Measurements from ENCODE around the gene DCST2. TPM values are rescaled to one million over a fixed set of nuclear protein-coding genes. Genes with fewer than 3 reads are reported as not detected.
A peak's percentile ranks its signal among the peaks of the same experiment; 100 is the strongest.
"Not testable (repeated sequence)": the region's sequence is repeated elsewhere in the genome, so short reads cannot be mapped to it uniquely, and the experiment has no call there.

DCST2 gene
- total RNA-seq, 1 experiment from 2014 or later: not detected

DNA sequence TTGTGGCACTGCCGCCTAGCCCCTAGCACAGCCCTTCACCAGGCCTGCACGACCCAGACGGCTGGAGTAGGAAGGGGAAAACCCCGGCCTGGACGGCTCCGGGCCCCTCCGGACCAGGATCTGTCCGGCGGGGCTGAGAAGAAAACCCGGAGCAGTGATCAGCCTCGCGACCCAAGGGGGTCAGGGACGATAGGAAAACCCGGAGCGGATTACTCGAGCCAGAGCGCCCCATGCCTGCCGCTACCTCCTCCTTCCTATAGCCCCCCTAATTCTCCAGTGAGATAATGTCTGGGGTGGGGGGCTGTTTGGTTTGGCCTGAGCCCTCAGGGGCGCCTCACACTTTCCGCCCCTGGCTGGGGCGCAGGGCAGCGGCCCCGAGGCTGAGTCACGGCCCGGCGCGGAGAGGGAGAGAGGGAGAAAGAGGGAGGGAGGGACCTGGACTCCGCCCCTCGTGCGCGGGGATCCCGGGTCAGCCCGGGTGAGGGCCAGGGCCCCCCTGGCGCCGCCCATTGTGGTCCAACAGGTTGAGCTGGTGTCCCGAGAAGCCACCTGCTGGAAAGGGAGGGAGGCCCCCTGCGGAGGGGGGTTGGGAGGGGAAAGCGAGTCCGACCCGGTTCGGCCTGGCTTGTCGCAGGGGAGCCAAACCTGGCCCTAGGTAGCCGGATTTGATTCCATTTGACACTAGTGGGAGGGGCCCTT lies 32.7 kb downstream of the DCST2 start:
- Histone ChIP-seq H3K9me3 (no peaks in the 10 kb centered on the region; the same call in 1 of the 2 replicates), H3K27me3 (no peaks in the 10 kb centered on the region), H3K36me3 (peaks cover 21% of the 10 kb centered on the region), H3K4me3 (peak overlapping the region; percentile 77)
- peak; percentile 97 for DNase-seq

- DNase-seq: no peak
- Histone ChIP-seq H3K36me3 (peaks cover 19% of the 10 kb centered on the region), H3K9me3 (no peaks in the 10 kb centered on the region; the same call in 1 of the 2 replicates), H3K27me3 (no peaks in the 10 kb centered on the region), H3K4me3 (peak overlapping the region; percentile 77)
These were observed 33.2 kb downstream of the DCST2 start for GRCh38 chr1:155000411-155000725.

DNA sequence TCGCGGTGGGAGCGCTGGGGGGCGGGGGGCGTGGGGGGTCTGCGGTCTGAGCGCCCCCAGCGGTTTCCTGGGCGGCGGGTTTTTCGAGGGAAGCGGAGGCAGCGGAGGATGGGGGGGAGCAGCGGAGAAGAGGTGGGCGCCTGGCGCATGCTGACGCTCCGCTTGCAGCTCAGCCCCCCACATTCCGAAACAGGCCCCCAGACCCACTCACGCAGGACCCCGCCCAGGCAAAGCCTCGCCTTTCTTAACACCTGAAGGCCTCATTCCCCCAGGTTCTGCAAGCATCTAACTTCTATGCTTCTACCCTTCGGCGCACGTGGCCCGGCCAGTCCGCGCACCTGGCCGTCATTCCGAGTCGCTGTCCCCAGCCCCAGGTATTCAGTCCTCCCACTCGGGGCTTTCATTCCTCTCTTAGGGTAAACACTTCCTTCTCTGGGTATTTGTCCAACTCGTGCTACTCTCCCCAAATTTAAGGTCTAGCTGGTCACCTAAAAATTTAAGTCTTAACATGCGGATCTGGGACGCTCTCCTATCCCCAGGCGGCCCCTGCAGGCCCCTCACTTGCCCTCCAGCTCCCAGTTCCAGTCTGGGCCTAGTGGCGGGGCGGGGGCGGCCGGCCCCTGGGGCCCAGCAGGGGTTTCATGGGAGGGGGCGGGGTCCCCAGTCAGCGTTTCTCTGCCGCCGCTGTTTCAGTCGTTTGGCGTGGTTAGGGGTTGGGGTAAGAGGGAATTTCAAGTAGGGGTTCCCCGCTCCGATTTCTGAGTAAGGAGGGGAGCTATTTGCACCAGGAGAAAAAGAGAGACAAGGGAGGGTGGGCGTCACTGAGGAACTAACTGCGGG lies 33.8 kb downstream of the DCST2 start:
- Histone ChIP-seq H3K27me3 (no peaks in the 10 kb centered on the region), H3K4me3 (peak overlapping the region; percentile 77), H3K9me3 (no peaks in the 10 kb centered on the region; the same call in 1 of the 2 replicates), H3K36me3 (peaks cover 18% of the 10 kb centered on the region)
- peak; percentile 40 for DNase-seq

GRCh38 chr1:154998818-154999570 lies 34.6 kb downstream of the DCST2 start:
- Histone ChIP-seq H3K4me3 (no peak overlapping the region), H3K36me3 (peaks cover 10% of the 10 kb centered on the region), H3K27me3 (no peaks in the 10 kb centered on the region), H3K9me3 (no peaks in the 10 kb centered on the region; the same call in 1 of the 2 replicates)
- DNase-seq: peak; percentile 67

GRCh38 chr1:154998201-154998780 lies 35.3 kb downstream of the DCST2 start:
- Histone ChIP-seq H3K9me3 (no peaks in the 10 kb centered on the region; the same call in 1 of the 2 replicates), H3K27me3 (no peaks in the 10 kb centered on the region), H3K4me3 (no peak overlapping the region), H3K36me3 (peaks cover 6% of the 10 kb centered on the region)
- DNase-seq: no peak

DNA sequence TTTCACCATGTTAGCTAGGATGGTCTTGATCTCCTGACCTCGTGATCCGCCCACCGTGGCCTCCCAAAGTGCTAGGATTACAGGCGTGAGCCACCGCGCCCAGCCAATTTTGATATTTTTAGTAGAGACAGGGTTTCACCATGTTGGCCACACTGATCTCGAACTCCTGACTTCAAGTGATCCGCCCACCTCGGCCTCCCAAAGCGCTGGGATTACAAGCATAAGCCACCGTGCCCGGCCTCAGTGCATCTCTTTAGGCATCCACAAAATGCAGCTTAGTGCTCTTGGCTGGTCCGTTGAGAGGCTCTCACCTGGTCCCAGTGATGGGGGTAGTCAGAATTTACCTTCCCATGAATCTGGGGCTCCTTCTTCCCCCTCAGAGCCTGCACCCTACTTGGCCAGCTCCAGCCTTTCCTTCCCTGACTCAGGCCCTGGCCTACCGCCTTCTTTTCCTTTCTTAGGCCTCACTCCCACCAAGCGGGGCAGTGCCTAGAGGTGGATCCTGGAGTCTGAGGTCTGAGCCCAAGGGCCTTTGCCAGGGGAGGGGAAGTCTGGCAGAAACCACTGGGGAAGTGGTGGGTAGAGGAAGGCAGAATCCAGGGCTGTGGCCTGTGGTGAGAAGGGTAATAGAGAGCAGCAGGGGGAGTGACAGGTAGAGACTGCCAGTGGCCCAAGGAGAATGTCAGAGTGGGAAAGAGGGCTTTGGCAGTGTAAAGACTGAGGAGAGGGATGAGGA lies 36.4 kb downstream of the DCST2 start:
- no peak overlapping the region for H3K4me3 ChIP-seq
- no peaks in the 10 kb centered on the region for H3K36me3 ChIP-seq
- no peaks in the 10 kb centered on the region for H3K27me3 ChIP-seq
- no peak for DNase-seq
- no peaks in the 10 kb centered on the region for H3K9me3 ChIP-seq

DNA sequence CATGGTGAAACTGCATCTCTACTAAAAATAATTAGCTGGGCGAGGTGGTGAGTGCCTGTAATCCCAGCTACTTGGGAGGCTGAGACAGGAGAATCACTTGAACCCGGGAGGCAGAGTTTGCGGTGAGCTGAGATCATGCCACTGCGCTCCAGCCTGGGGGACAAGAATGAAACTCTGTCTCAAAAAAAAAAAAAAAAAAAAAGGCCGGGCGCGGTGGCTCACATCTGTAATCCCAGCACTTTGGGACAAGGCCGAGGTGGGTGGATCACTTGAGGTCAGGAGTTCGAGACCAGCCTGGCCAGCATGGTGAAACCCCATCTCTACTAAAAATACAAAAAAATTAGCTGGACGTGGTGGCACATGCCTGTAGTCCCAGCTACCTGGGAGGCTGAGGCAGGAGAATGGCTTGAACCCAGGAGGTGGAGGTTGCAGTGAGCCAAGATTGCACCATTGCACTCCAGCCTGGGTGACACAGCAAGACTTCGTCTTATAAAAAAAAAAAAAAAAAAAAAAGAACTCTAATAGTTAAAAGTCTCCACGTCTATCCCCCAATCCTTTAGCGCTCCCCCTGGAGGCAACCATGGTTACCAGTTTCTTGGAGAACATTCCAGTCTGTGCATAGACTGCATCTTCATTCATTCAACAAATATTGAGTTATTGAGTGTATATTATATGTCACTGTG lies 38.1 kb downstream of the DCST2 start:
- DNase-seq: peak; percentile 69
- H3K9me3 ChIP-seq, H3K4me3 ChIP-seq, H3K27me3 ChIP-seq: not testable (repeated sequence)
- H3K36me3 ChIP-seq: peaks cover 11% of the 10 kb centered on the region

- no peak overlapping the region for H3K4me3 ChIP-seq
- H3K9me3 ChIP-seq: no peaks in the 10 kb centered on the region
- DNase-seq: no peak
These were observed 39.0 kb downstream of the DCST2 start for GRCh38 chr1:154994591-154994990.

GRCh38 chr1:154994269-154994587 lies 39.4 kb downstream of the DCST2 start:
- H3K9me3 ChIP-seq: no peaks in the 10 kb centered on the region
- no peak overlapping the region for H3K4me3 ChIP-seq
- peaks cover 23% of the 10 kb centered on the region for H3K36me3 ChIP-seq
- H3K27me3 ChIP-seq: no peaks in the 10 kb centered on the region
- DNase-seq: no peak

More at GRCh38 chr1:154994591-154994990, 39.0 kb downstream of the DCST2 start:
- Histone ChIP-seq H3K36me3 (peaks cover 19% of the 10 kb centered on the region), H3K27me3 (no peaks in the 10 kb centered on the region)

- no peak for DNase-seq
- H3K4me3 ChIP-seq: no peak within 1 kb of the TSS
- H3K27me3 ChIP-seq: no peaks in the 10 kb centered on the region
- no peaks in the 10 kb centered on the region for H3K9me3 ChIP-seq
- peaks cover 28% of the 10 kb centered on the region for H3K36me3 ChIP-seq
These were observed 39.9 kb downstream of the DCST2 start, which contains the start of gene LENEP for GRCh38 chr1:154993572-154994268. Gene LENEP, plus strand, starts transcription at chr1:154993586. Its CDS starts 22 bp downstream, at chr1:154993608.

DNA sequence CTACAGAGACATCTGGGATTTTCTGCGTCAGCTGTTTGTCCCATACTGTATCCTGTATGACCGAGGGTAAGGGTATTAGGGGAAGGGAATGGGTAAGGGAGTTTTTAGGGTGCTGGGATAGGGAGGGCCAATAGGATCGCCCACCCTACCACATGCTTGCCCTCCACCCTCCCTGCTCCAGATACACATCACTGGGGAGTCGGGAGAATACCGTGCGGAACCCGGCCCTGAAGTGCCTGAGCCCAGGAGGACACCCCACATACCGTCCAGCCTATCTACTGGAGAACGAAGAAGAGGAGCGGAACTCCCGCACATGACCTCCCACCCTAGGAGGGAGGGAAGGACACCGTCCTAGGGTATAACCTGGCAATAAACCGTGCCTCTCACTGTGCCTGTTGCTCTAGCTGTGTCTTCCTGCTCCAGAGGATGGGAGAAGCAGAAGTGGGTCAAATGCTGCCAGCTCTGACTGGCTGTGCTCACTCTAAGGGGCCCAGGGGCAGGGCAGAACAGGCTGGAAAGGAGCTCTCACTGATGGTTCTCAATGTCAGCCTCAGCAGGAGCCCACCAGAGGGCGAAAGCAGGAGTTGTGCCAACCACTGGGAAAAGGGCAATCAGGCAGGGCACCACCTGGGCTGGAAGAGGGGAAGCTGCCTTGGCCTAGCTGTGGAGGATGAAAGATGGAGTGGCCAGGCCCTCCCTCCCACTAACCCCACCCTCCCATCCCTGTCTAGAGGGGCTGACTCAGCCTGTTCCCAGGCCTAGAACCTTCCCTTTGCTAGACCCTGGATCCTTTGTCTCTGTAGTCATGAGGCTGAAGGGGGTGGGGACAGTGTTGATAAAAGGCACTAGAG lies 40.6 kb downstream of the DCST2 start:
- no peaks in the 10 kb centered on the region for H3K9me3 ChIP-seq
- DNase-seq: no peak
- no peak overlapping the region for H3K4me3 ChIP-seq

DNA sequence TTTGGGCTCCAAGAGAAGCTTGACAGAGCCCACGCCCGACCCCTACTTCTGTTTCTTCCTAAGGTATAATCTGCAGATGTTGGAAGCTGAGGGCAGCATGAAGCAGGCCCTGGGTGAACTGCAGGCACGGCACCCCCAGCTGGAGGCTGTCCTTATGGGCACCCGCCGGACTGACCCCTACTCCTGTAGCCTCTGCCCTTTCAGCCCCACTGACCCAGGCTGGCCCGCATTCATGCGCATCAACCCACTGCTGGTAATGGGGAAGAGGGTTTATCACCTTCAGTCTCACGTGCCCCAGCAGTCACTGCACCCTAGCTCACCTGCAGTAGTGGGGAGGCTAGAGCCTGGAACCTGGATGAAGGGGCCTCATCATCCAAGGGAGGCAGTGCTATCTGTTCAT lies 43.3 kb downstream of the DCST2 start:
- Histone ChIP-seq H3K4me3 (no peak overlapping the region), H3K9me3 (no peaks in the 10 kb centered on the region), H3K27me3 (no peaks in the 10 kb centered on the region), H3K36me3 (peaks cover 53% of the 10 kb centered on the region)
- no peak for DNase-seq

More for the DNA sequence above, 40.6 kb downstream of the DCST2 start:
- Histone ChIP-seq H3K36me3 (peaks cover 36% of the 10 kb centered on the region), H3K27me3 (no peaks in the 10 kb centered on the region)

DNA sequence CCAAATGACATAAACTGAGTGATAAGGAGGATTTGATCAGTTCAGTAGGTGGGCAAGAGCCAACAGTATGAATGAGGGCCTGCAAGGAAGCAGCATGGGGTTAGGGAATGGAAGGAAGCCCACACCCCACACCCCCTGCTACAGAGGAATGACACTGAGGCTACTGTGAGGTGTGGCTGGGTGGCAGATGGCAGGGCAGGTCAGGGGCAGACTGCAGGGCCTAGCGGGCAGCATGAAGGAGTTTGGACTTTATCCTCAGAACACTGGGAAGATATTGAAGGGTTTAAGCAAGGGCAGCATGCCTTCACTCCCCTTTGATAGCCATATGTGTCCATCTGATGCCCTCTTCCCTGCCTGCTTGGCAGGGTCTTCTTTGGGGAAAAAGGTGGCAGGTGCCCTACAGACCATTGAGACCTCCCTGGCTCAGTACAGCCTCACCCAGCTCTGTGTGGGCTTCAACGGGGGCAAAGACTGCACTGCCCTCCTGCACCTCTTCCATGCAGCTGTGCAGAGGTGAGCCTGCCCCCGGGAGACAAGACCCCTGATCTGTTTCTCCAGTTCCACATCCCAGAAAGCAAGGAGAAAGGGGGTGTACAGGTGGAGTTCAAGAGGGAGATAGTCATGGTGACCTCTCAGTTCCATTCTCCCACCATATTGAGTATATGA lies 44.3 kb downstream of the DCST2 start:
- DNase-seq: no peak
- Histone ChIP-seq H3K36me3 (peaks cover 53% of the 10 kb centered on the region), H3K4me3 (no peak overlapping the region), H3K9me3 (no peaks in the 10 kb centered on the region), H3K27me3 (no peaks in the 10 kb centered on the region)
